HEK293T (cell line): ENCODE results near the gene GNPTG.

Experiments used
- CTCF ChIA-PET: fragments of 350-600 bp; formaldehyde crosslinking; extraction: SDS; loops from one replicate; lab custom pipeline; 2021; ENCODE audit warnings: antibody characterized with exemption, inconsistent platforms; lab: Yijun Ruan, JAX
- POLR2A ChIA-PET: fragments of 350-600 bp; formaldehyde crosslinking; extraction: SDS; loops from one replicate; lab custom pipeline; 2020; ENCODE audit warnings: antibody characterized with exemption, inconsistent platforms; lab: Yijun Ruan, JAX
- DNase-seq: peaks from one replicate; pipeline ENCODE4 v3.0.0; 2012; ENCODE audit warnings: mixed read lengths; ENCODE audit errors: extremely low spot score
- CTBP1 ChIP-seq: fragments of 450-650 bp; IDR thresholded peaks from 2 replicates; pipeline ENCODE4 v1.6.1; 2016; ENCODE audit warnings: borderline replicate concordance
- ELF4 ChIP-seq: fragments of 450-650 bp; IDR thresholded peaks from 2 replicates; pipeline ENCODE4 v1.6.1; 2017; ENCODE audit warnings: antibody characterized with exemption
- FOXA1 ChIP-seq: fragments of 450-650 bp; IDR thresholded peaks from 2 replicates; pipeline ENCODE4 v1.6.1; 2016; ENCODE audit warnings: mild to moderate bottlenecking
- FOXK2 ChIP-seq: fragments of 450-650 bp; IDR thresholded peaks from 2 replicates; pipeline ENCODE4 v1.6.1; 2016; ENCODE audit warnings: mild to moderate bottlenecking
- FOXM1 ChIP-seq: fragments of 450-650 bp; IDR thresholded peaks from 2 replicates; pipeline ENCODE4 v1.6.1; 2017; ENCODE audit warnings: mild to moderate bottlenecking, borderline replicate concordance
- HDGF ChIP-seq: fragments of 450-650 bp; IDR thresholded peaks from 2 replicates; pipeline ENCODE4 v1.6.1; 2017; ENCODE audit warnings: antibody characterized with exemption, borderline replicate concordance
- L3MBTL2 ChIP-seq: fragments of 450-650 bp; conservative IDR thresholded peaks from 2 replicates; pipeline ENCODE4 v1.6.1; 2016; ENCODE audit warnings: mild to moderate bottlenecking
- LEF1 ChIP-seq: fragments of 450-650 bp; IDR thresholded peaks from 2 replicates; pipeline ENCODE4 v1.6.1; 2017; ENCODE audit warnings: mild to moderate bottlenecking, borderline replicate concordance
- NFRKB ChIP-seq: fragments of 450-650 bp; IDR thresholded peaks from 2 replicates; pipeline ENCODE4 v1.6.1; 2016; ENCODE audit warnings: mild to moderate bottlenecking, moderate library complexity
- SP1 ChIP-seq: fragments of 450-650 bp; IDR thresholded peaks from 2 replicates; pipeline ENCODE4 v1.6.1; 2017
- SUZ12 ChIP-seq: fragments of 450-650 bp; IDR thresholded peaks from 2 replicates; pipeline ENCODE4 v1.6.1; 2016; ENCODE audit warnings: mild to moderate bottlenecking
- TARDBP ChIP-seq: fragments of 450-650 bp; IDR thresholded peaks from 2 replicates; pipeline ENCODE4 v1.6.1; 2016
- TF ChIP-seq, protein P1 (sequence below): fragments of 450-650 bp; IDR thresholded peaks from 2 replicates; pipeline ENCODE4 v1.6.1; 2016

Gene GNPTG

DNA sequence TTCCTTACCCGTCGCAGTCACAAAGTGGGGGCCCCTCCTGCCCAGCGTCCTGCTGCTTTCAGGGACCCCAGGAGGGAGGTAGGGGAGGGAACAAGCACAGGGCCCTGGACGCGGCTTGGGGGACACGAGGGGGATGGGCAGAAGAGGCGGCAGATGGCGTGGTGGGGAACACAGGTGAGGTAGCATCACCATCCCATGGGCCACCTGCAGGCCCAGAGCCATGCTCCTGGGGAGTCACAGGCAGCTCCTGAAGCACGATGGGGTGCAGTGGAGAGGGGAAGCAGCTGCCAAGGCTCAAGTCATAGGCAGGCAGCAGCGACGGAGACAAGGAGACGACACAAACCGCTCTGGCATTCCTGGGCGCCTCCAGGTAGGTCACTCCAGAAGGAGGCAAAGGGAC is 52.0 kb downstream of the GNPTG start:
- ChIA-PET POLR2A (no interaction called here), CTCF (no interaction called here)
- TF ChIP-seq FOXM1 (no peak), LEF1 (no peak), NFRKB (no peak)
- TF ChIP-seq, protein P1, sequence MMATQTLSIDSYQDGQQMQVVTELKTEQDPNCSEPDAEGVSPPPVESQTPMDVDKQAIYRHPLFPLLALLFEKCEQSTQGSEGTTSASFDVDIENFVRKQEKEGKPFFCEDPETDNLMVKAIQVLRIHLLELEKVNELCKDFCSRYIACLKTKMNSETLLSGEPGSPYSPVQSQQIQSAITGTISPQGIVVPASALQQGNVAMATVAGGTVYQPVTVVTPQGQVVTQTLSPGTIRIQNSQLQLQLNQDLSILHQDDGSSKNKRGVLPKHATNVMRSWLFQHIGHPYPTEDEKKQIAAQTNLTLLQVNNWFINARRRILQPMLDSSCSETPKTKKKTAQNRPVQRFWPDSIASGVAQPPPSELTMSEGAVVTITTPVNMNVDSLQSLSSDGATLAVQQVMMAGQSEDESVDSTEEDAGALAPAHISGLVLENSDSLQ: no peak

DNA sequence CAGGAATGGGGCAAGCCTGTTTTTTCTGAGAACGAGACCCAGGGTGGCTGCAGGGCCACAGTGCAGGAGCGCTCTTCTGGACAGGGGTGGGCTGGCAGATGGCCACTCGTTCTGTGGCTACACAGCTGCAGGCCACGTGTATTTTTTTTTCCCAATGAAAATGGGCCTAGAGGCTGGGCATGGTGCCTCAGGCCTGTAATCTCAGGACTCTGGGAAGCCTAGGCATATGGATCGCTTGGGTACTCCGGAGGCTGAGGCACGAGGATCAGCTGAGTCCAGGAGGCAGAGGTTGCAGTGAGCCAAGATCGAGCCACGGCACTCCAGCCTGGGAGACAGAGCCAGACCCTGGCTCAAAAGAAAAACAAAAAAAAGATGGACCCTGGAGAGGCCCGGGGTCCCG is 56.0 kb downstream of the GNPTG start:
- TF ChIP-seq HDGF (no peak), FOXM1 (no peak)
- DNase-seq: no peak
- ChIA-PET CTCF (interaction anchor here (0.7 to 1.1 kb wide), 2 partner anchors 47 to 58 kb away, joined by 3 to 5 read pairs; no protein-coding TSS in a partner anchor), POLR2A (interaction anchor here (0.6 kb wide), 1 partner anchor 11 kb away, joined by 4 read pairs; no protein-coding TSS in a partner anchor)

More for the DNA sequence above, 52.0 kb downstream of the GNPTG start:
- DNase-seq: no peak

DNA sequence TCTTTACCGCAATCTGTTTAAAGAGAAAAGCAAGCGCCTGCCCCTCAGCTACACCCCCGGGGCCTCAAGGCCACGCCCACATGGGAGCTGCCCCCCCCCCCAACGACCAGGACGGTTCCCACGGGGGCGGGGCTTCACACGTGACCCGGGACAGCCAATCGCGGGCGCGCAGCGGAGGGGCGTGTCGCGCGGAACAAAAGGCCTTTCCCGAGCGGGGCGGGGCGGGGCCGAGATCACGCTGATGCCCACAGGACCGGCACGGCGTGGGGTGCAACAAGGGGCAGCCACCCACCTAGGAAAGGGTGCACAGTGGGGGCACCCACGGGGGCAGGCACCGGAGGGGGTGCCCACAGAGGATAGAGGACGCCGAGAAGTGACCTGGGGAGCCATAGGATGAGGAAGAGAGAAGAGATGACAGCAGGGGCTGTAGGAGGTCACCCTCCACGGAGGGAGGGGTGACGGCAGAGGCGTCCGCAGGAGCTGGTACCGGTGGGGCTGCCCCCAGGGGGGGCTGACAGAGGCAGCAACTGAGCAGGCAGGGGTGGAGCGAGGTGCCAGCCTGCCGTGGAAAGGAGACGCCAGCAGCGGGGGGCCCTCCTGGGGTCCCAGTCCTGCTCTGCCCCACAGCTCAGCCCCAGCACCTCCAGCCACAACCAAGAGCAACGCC is 56.6 kb downstream of the GNPTG start:
- DNase-seq: peak; percentile 93
- ChIA-PET POLR2A (interaction anchor here (0.6 to 0.9 kb wide), 2 partner anchors 12 kb away, joined by 4 read pairs; partner anchors contain the start of gene UQCC4), CTCF (interaction anchor here (0.7 to 1.1 kb wide), 2 partner anchors 48 to 58 kb away, joined by 3 to 5 read pairs; no protein-coding TSS in a partner anchor)
- peak; percentile 86 for TF ChIP-seq FOXM1
- TF ChIP-seq SP1: no peak

DNA sequence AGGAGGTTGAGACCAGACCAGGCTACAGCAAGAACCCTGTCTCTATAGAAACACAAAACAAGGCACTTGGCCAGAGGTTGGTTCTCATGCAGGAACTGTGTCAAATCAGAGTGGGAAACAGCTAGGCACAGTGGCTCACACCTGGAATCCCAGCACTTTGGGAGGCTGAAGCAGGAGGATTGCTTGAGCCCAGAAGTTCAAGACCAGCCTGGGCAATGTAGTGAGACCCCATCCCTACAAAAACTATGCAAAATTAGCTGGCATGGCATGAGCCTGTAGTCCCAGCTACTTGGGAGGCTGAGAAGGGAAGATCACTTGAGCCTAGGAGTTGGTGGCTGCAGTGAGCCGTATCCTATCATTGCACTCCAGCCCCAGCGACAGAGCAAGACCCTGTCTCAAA is 61.1 kb downstream of the GNPTG start:
- no peak for DNase-seq
- CTCF ChIA-PET: no interaction called here
- TF ChIP-seq SUZ12: no peak
- TF ChIP-seq CTBP1: no peak
- no peak for TF ChIP-seq NFRKB
- no peak for TF ChIP-seq FOXA1
- no peak for TF ChIP-seq L3MBTL2
- no peak for TF ChIP-seq ELF4
- TF ChIP-seq SP1: no peak
- no peak for TF ChIP-seq FOXM1
- no peak for TF ChIP-seq LEF1
- TF ChIP-seq FOXK2: no peak
- TF ChIP-seq TARDBP: no peak
- POLR2A ChIA-PET: no interaction called here
